ENCODE results near the gene RXFP3.

RXFP3 gene

GRCh38 chr5:33981408-33982162, 45.4 kb downstream of the RXFP3 start:
- no peak overlapping the region for H3K4me3 ChIP-seq (ENCODE audit: low read length)

GRCh38 chr5:33984178-33984577, 48.0 kb downstream of the RXFP3 start:
- TF ChIP-seq ZNF274 (IDR thresholded peaks at IDR 0.05; ENCODE audit: low read depth, low read length), result no peak

More at GRCh38 chr5:33981408-33982162, 45.4 kb downstream of the RXFP3 start:
- TF ChIP-seq ZNF274 (IDR thresholded peaks at IDR 0.05; ENCODE audit: low read depth, low read length), result no peak

GRCh38 chr5:33984671-33985124, 48.5 kb downstream of the RXFP3 start, which contains the start of gene SLC45A2:
TSS of gene SLC45A2 (minus strand) at chr5:33984693. CDS start at chr5:33984583, 110 bp downstream.
- H3K4me3 ChIP-seq (ENCODE audit: low read length), result no peak within 1 kb of the TSS
- no peak for TF ChIP-seq ZNF274 (IDR thresholded peaks at IDR 0.05; ENCODE audit: low read depth, low read length)

More at GRCh38 chr5:33984178-33984577, 48.0 kb downstream of the RXFP3 start:
- no peak overlapping the region for H3K4me3 ChIP-seq (ENCODE audit: low read length)

GRCh38 chr5:33985447-33985846, 49.3 kb downstream of the RXFP3 start:
- no peak for TF ChIP-seq ZNF274 (IDR thresholded peaks at IDR 0.05; ENCODE audit: low read depth, low read length)
- no peak overlapping the region for H3K4me3 ChIP-seq (ENCODE audit: low read length)

Measured in GM08714 (cell line).